Measurements from ENCODE around the gene MEA1.

The MEA1 gene

DNA sequence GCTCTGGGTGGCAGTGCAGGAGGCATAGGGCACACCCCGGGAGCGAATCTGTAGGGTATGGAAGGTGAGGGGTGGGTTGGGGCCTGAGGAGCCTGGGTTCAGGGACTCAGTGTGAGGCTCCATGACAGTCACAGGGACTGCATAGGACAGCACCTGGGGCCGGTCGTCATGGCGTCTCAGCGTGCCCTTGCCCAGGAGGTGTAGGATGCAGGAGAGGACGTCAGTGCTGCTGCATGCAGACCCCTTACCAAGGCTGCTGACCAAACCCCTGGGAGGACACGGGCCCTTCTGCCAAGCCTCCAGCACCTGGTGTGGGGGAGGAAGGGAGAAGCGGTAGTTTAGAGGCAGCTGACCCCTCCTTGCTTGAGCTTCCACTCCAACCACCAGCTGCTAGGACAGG, 24.0 kb upstream of the MEA1 start:
- no peak for DNase-seq

- no peak for DNase-seq
Measured at GRCh38 chr6:43037197-43037596, 23.5 kb upstream of the MEA1 start.

GRCh38 chr6:43036712-43037111, 23.0 kb upstream of the MEA1 start:
- DNase-seq: no peak

DNA sequence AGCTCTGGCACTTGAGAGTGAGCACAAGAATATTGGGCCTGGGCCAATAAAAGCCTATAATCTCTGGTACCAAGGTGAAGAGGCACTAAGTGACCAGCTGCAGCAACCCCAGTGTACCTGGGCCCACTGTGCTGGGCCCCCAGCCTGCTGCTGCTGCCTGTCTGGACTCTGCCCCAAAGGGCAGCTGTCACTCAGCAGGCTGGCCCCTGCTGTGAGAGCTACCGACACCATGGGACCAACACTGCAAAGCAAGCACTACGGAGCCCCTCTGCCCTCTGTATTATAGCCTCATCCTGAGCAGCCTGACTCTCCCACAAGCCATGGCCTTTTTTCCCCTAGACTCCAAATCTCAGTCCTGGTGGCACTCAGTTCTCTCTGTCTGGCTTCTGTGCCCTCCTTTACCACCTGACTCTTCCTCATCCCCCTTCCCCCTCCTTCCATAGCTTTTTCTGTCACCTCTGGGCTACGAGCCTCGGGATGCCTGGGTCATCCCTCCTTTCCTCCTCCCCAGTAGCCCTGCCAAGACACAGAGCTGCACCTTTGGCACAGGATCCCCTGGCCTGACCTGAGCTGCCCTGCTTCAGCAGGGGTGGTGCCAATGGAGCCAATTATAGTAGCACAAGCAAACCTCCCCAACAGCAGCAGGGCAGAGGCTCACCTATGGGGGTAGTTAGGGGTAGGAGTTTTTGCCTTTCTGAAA, 21.9 kb upstream of the MEA1 start:
- no peak for DNase-seq

DNA sequence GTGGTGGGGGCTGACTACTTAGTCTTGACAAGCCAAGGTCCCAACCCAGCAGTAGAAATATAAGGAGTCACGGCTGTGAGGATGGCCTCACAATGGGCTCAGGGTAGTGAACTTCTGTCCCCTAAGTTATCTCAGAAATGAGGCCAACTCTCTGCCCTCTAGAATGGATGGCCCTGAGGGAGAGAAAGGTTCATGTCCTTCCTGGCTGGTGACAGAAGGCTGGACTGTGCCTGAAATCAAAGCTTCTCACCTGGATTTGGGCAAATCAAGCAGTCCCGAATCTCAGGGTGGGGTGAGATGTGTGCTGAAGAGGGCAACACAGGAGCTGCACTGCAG, 20.4 kb upstream of the MEA1 start:
- DNase-seq: no peak

GRCh38 chr6:43033496-43034189, 19.9 kb upstream of the MEA1 start:
- no peak for DNase-seq

- no peak for DNase-seq
Measured at GRCh38 chr6:43032326-43032725, 18.6 kb upstream of the MEA1 start.

- DNase-seq: no peak
Measured at GRCh38 chr6:43029120-43029519, 15.4 kb upstream of the MEA1 start.

- no peak for DNase-seq
Measured at GRCh38 chr6:43026365-43026764, 12.6 kb upstream of the MEA1 start.

DNA sequence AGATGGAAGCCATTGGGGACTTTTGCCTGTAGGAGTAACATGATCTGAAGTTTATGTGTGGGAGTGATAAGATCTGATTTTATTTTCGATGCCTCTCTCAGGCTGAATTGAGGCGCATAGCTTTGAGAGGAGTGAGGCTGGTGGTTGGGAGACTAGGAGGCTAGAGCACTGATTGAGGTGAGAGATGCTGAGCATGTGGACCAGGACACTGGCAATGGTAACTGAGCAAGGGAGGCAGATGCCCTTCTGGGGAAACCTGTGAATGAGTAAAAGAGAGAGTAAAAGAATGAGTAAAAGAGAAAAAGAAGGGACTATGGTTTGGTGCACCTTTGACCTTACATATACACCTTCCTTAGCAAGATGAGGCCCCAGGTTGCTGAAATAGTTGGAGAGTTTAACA, 10.7 kb upstream of the MEA1 start:
- no peak for DNase-seq

- peak; percentile 72 for DNase-seq
Measured at GRCh38 chr6:43021270-43022047, 7.7 kb upstream of the MEA1 start, which contains the start of gene RRP36. Gene RRP36 (plus strand): TSS chr6:43021623. CDS start chr6:43021655, 32 bp downstream.

GRCh38 chr6:43020847-43021246, 7.1 kb upstream of the MEA1 start:
- no peak for DNase-seq

GRCh38 chr6:43020052-43020705, 6.4 kb upstream of the MEA1 start:
- no peak for DNase-seq

DNA sequence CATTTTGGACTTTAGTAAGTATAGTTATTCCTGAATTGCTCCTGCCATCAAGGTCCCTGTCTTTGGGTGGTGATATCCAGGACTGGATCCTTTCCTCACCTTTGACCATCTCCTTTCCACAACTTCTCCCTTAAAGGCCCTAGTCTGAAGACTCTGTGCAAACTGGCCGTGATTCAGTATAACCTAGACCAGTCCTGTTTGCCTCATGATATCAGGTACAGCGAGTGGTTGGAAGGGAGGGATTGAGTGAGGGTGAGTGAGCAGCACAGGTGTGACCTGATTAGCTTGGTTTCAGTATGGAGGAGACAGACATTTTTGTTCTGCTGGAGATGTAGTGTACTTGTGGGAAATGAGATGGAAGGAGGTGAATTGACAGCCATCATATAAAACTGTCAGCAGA, 5.4 kb upstream of the MEA1 start:
- no peak for DNase-seq

GRCh38 chr6:43016943-43017334, 3.2 kb upstream of the MEA1 start:
- no peak for DNase-seq

DNA sequence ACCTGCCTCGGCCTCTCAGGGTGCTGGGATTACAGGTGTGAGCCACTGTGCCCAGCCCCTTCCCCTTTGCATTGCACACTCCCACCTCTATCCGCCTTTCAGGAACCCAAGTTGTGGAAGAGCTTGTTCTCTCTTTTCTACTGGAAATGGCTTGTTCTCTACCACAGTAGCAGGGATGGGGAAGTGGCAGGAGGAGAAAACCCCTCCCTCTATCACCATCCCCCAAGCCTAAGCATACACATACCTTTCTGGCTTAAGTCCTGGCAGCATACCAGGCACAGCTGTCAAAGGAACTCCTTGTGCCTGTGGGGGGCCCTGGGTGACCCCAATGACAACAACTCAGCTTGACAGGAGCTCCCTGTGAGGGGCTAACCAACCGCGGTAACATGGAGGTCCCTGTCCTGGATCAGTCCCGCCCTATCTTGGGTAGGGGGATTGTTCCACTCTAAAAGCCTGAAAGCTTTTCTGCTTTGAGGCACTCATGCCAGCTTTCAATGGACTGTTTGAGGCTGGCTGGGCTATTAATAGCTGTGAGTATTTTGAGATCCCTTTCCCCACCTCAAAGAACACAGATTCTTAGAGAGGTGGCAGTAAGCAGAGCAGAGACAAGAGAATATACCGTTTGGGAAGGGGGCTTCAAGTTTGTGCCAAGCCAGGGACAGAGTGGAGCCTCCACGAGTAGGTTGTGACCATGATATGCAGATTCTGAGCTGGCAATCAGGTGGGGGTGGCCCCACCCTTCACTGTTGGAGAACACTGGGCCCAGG, 2.6 kb upstream of the MEA1 start:
- no peak for DNase-seq

GRCh38 chr6:43014434-43014909, 726 bp upstream of the MEA1 start:
- no peak for DNase-seq

DNA sequence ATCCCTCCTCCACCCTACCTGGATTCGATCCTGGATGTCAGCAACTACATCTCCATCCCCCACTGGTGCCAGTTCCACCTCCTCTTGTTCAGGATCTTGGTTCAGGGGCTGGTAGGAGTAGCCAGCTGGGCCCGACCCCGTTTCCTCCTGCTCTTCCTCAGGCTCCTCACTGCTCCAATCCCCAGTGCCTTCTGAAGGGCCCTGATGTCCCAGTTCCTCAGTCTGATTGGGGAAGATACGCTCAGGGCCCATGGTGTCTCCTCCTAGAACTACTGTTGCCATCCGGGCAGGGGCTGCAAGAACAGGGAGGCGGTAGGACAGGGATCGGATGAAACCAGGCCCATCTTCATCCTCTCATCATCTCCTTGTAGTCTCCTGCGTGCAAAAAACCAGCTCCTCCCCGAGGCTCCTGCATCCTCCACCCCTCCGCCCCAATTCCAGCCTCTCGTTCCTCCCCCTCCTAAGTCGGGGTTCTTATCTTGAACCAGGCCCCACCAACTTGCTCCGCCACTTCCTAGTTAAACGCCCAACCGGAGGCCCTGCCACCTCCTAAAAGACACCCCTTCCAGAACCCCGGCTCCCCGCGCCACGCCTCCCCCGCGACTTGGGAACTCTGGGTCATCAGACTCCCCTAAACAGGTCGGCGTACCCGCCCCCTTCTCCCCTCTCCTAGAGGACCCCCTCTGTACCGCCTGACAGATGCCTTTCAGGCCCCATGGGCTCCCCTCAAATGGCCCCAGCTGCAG, 476 bp downstream of the MEA1 start:
- DNase-seq: no peak

GRCh38 chr6:43012364-43012763, 1.4 kb downstream of the MEA1 start:
- DNase-seq: no peak

- DNase-seq: no peak
Measured at GRCh38 chr6:43011207-43011606, 2.5 kb downstream of the MEA1 start.

- DNase-seq: peak; percentile 47
Measured at GRCh38 chr6:43009124-43009523, 4.6 kb downstream of the MEA1 start.

DNA sequence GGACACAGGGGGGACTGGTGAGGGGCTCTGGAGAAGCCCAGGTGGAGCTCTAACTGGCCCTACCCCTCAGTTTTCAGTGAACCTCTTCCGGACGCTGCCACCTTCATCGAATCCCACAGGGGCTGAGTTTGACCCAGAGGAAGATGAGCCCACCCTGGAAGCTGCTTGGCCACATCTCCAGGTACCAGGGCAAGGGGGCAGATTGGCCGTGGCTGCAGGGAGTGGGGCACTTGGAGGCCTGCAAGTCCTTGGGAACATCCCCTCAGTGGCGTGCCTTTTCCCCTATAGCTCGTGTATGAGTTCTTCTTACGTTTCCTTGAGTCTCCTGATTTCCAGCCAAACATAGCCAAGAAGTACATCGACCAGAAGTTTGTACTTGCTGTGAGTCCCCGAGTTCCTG, 6.6 kb downstream of the MEA1 start:
- no peak for DNase-seq
